ENCODE results near the gene GABRB3. TPM values are rescaled to one million over a fixed set of nuclear protein-coding genes. Genes with fewer than 3 reads are reported as not detected.

GABRB3 gene
- total RNA-seq, 2 donors from 2014 or later, result not detected

- ATAC-seq, result no peak
- DNase-seq, result no peak
- H3K4me1 Mint-ChIP-seq, result no peaks in the 10 kb centered on the region
- H3K27ac Mint-ChIP-seq, result no peak overlapping the region
- H3K9me3 ChIP-seq (ENCODE audit: control insufficient read depth, low read length, poor library complexity, severe bottlenecking), result peaks cover 2% of the 10 kb centered on the region
- H3K4me3 Mint-ChIP-seq, result no peak overlapping the region
- H3K27me3 Mint-ChIP-seq, result no peaks in the 10 kb centered on the region
- no peaks in the 10 kb centered on the region for H3K36me3 Mint-ChIP-seq (ENCODE audit: low read depth)
Measured at GRCh38 chr15:26521691-26522198, 251.1 kb downstream of the GABRB3 start.

- Mint-ChIP-seq H3K36me3 (ENCODE audit: low read depth) (no peaks in the 10 kb centered on the region), H3K27ac (no peak overlapping the region), H3K4me3 (no peak overlapping the region), H3K4me1 (no peaks in the 10 kb centered on the region), H3K27me3 (no peaks in the 10 kb centered on the region)
- peaks cover 2% of the 10 kb centered on the region for H3K9me3 ChIP-seq (ENCODE audit: control insufficient read depth, low read length, poor library complexity, severe bottlenecking)
- DNase-seq, result no peak
- ATAC-seq, result no peak
Measured at GRCh38 chr15:26521130-26521529, 251.7 kb downstream of the GABRB3 start.

GRCh38 chr15:26518885-26519284 lies 254.0 kb downstream of the GABRB3 start:
- DNase-seq (no peak), ATAC-seq (no peak)
- no peaks in the 10 kb centered on the region for H3K4me1 Mint-ChIP-seq
- no peak overlapping the region for H3K4me3 Mint-ChIP-seq
- H3K36me3 Mint-ChIP-seq (ENCODE audit: low read depth), result no peaks in the 10 kb centered on the region
- H3K9me3 ChIP-seq (ENCODE audit: control insufficient read depth, low read length, poor library complexity, severe bottlenecking), result peaks cover 2% of the 10 kb centered on the region
- H3K27me3 Mint-ChIP-seq, result no peaks in the 10 kb centered on the region
- H3K27ac Mint-ChIP-seq, result no peak overlapping the region

- H3K27ac Mint-ChIP-seq, result no peak overlapping the region
- H3K9me3 ChIP-seq (ENCODE audit: control insufficient read depth, low read length, poor library complexity, severe bottlenecking), result peaks cover 2% of the 10 kb centered on the region
- H3K36me3 Mint-ChIP-seq (ENCODE audit: low read depth), result no peaks in the 10 kb centered on the region
- H3K4me1 Mint-ChIP-seq, result no peaks in the 10 kb centered on the region
- DNase-seq (no peak), ATAC-seq (no peak)
- H3K27me3 Mint-ChIP-seq, result no peaks in the 10 kb centered on the region
- H3K4me3 Mint-ChIP-seq, result no peak overlapping the region
Measured at GRCh38 chr15:26516102-26516980, 256.5 kb downstream of the GABRB3 start.

GRCh38 chr15:26504009-26504408 lies 268.9 kb downstream of the GABRB3 start:
- Mint-ChIP-seq H3K27ac (no peak overlapping the region), H3K4me3 (no peak overlapping the region), H3K36me3 (ENCODE audit: low read depth) (no peaks in the 10 kb centered on the region), H3K4me1 (no peaks in the 10 kb centered on the region), H3K27me3 (no peaks in the 10 kb centered on the region)
- H3K9me3 ChIP-seq (ENCODE audit: control insufficient read depth, low read length, poor library complexity, severe bottlenecking), result no peaks in the 10 kb centered on the region
- ATAC-seq, result no peak
- no peak for DNase-seq

Other genes with a start within 250 kb of the GABRB3 start
- gene GABRA5, start 94.0 kb upstream of the GABRB3 start, total RNA-seq, result not detected
- gene GABRG3, start 198.1 kb upstream of the GABRB3 start, total RNA-seq, result not detected

Measured in T-helper 17 cell (primary cell).